PC-9 (cell line): ENCODE measurements around the gene UQCRH. TPM values are rescaled to one million over a fixed set of nuclear protein-coding genes. Genes with fewer than 3 reads are reported as not detected.

ENCODE experiments used
- BruUV-seq: library from RNA; stranded (reverse); fragments of 400-500 nt; replicated peaks from 2 replicates; lab custom pipeline; 2021; lab: Mats Ljungman, UMichigan
- CTCF ChIA-PET: fragments of 300-600 bp; sonication (Branson Sonifier 250); formaldehyde crosslinking; loops from one replicate; lab custom pipeline; 2022; ENCODE audit warnings: antibody characterized with exemption; lab: Charles Lee
- POLR2A ChIA-PET: fragments of 300-600 bp; sonication (Branson Sonifier 250); formaldehyde crosslinking; loops from one replicate; lab custom pipeline; 2022; ENCODE audit warnings: antibody characterized with exemption; ENCODE audit not compliant: unreplicated experiment; lab: Charles Lee
- DNase-seq, 2 experiments: peaks; one replicate each; pipeline versions ENCODE4 v3.0.0 to v3.0.0-alpha.2; 2015 to 2022; ENCODE audit warnings: mixed read lengths in 1 of 2
- H2AFZ ChIP-seq: fragments of 200-600 bp; sonication (generic); 2 replicates; pipeline ENCODE4 v1.8.1; 2017; ENCODE audit warnings: antibody characterized with exemption
- H3F3A ChIP-seq: fragments of 200-600 bp; sonication (generic); 2 replicates; pipeline ENCODE4 v1.8.1; 2017; ENCODE audit warnings: antibody characterized with exemption, mild to moderate bottlenecking, low read depth; ENCODE audit not compliant: insufficient read depth
- H3K27ac ChIP-seq: fragments of 200-600 bp; sonication (generic); 2 replicates; pipeline ENCODE4 v1.6.1; 2016; ENCODE audit warnings: mixed run types
- H3K27me3 ChIP-seq: fragments of 200-600 bp; sonication (generic); 2 replicates; pipeline ENCODE4 v1.6.1; 2016; ENCODE audit warnings: low read depth, mixed run types; ENCODE audit not compliant: insufficient read depth
- H3K36me3 ChIP-seq: fragments of 200-600 bp; sonication (generic); 2 replicates; pipeline ENCODE4 v1.6.1; 2016; ENCODE audit warnings: low read depth, mixed run types
- H3K4me1 ChIP-seq: fragments of 200-600 bp; sonication (generic); replicated peaks from 2 replicates; pipeline ENCODE4 v1.6.1; 2016; ENCODE audit warnings: mixed run types; ENCODE audit not compliant: insufficient read depth
- H3K4me2 ChIP-seq: fragments of 200-600 bp; sonication (generic); 2 replicates; pipeline ENCODE4 v1.6.1; 2017; ENCODE audit warnings: mixed run types
- H3K4me3 ChIP-seq: fragments of 200-600 bp; sonication (generic); 2 replicates; pipeline ENCODE4 v1.6.1; 2016; ENCODE audit warnings: mixed run types
- H3K79me2 ChIP-seq: fragments of 200-600 bp; sonication (generic); 2 replicates; pipeline ENCODE4 v1.6.1; 2017; ENCODE audit warnings: low read depth, mixed run types
- H3K9me2 ChIP-seq: fragments of 200-600 bp; sonication (generic); 2 replicates; pipeline ENCODE4 v1.8.1; 2017; ENCODE audit warnings: mild to moderate bottlenecking; ENCODE audit not compliant: insufficient read depth
- H3K9me3 ChIP-seq: fragments of 200-600 bp; sonication (generic); 2 replicates; pipeline ENCODE4 v1.8.1; 2016; ENCODE audit warnings: low read depth; ENCODE audit not compliant: insufficient read depth
- H4K20me1 ChIP-seq: fragments of 200-600 bp; sonication (generic); 2 replicates; pipeline ENCODE4 v1.8.1; 2017; ENCODE audit not compliant: insufficient read depth
- CTCF ChIP-seq: fragments of 200-600 bp; sonication (generic); conservative IDR thresholded peaks from 2 replicates; pipeline ENCODE4 v1.6.1; 2017; ENCODE audit warnings: mixed run types, antibody characterized with exemption, mild to moderate bottlenecking, moderate library complexity
- EZH2 ChIP-seq: fragments of 200-600 bp; sonication (generic); IDR thresholded peaks from 2 replicates; pipeline ENCODE4 v1.8.0; 2017; ENCODE audit warnings: antibody characterized with exemption, low read depth
- intact Hi-C: fragments of 100-400 bp; cut with micrococcal nuclease; formaldehyde crosslinking; loops from one replicate; pipeline ENCODE4 v1.10.0; 2022; ENCODE audit not compliant: unreplicated experiment
- total RNA-seq: library from RNA; stranded (reverse); gene quantifications from 2 replicates; pipeline ENCODE4 v1.2.3, GENCODE V29; 2021

UQCRH gene
- total RNA-seq, 1 experiment from 2014 or later: 551 TPM

GRCh38 chr1:46262508-46262907, 41.0 kb upstream of the UQCRH start:
- Histone ChIP-seq H3K4me1 (no peaks in the 10 kb centered on the region), H3K4me2 (no peak overlapping the region), H3K79me2 (no peaks in the 10 kb centered on the region), H3K9me2 (no peaks in the 10 kb centered on the region), H3F3A (no peaks in the 10 kb centered on the region), H3K9me3 (no peaks in the 10 kb centered on the region), H3K4me3 (no peak overlapping the region), H3K36me3 (peaks cover 24% of the 10 kb centered on the region), H3K27ac (no peak overlapping the region), H2AFZ (no peak overlapping the region), H4K20me1 (no peaks in the 10 kb centered on the region), H3K27me3 (no peaks in the 10 kb centered on the region)
- no TSS peak for BruUV-seq
- POLR2A ChIA-PET: no interaction called here
- CTCF ChIA-PET: no interaction called here
- TF ChIP-seq EZH2: no peak
- TF ChIP-seq CTCF: no peak
- intact Hi-C loops: no loop called here
- no peak for DNase-seq

- Histone ChIP-seq H3K27ac (no peak overlapping the region), H3K36me3 (peaks cover 24% of the 10 kb centered on the region), H4K20me1 (no peaks in the 10 kb centered on the region), H3K9me2 (no peaks in the 10 kb centered on the region), H2AFZ (no peak overlapping the region), H3K79me2 (no peaks in the 10 kb centered on the region), H3K27me3 (no peaks in the 10 kb centered on the region), H3K4me2 (no peak overlapping the region), H3K4me3 (no peak overlapping the region), H3K9me3 (no peaks in the 10 kb centered on the region), H3F3A (no peaks in the 10 kb centered on the region), H3K4me1 (no peaks in the 10 kb centered on the region)
- ChIA-PET CTCF (no interaction called here), POLR2A (interaction anchor here (0.7 kb wide), 1 partner anchor 10 kb away, joined by 4 read pairs; no protein-coding TSS in a partner anchor)
- no peak for DNase-seq
- no TSS peak for BruUV-seq
- TF ChIP-seq CTCF (no peak), EZH2 (no peak)
- intact Hi-C loops: no loop called here
Measured at GRCh38 chr1:46263146-46263545, 40.4 kb upstream of the UQCRH start.

GRCh38 chr1:46268578-46268977, 34.9 kb upstream of the UQCRH start:
- no TSS peak for BruUV-seq
- no peaks in the 10 kb centered on the region; the same call in 1 of the 2 replicates for H3F3A ChIP-seq
- no peaks in the 10 kb centered on the region for H3K4me1 ChIP-seq
- no peak overlapping the region for H3K27ac ChIP-seq
- no peak overlapping the region for H2AFZ ChIP-seq
- intact Hi-C loops: no loop called here
- no peaks in the 10 kb centered on the region for H3K79me2 ChIP-seq
- no peaks in the 10 kb centered on the region for H3K9me2 ChIP-seq
- H3K27me3 ChIP-seq: no peaks in the 10 kb centered on the region
- POLR2A ChIA-PET: no interaction called here
- H3K4me3 ChIP-seq: no peak overlapping the region
- H3K9me3 ChIP-seq: no peaks in the 10 kb centered on the region
- CTCF ChIA-PET: no interaction called here
- no peak for DNase-seq
- no peak for TF ChIP-seq CTCF
- no peak for TF ChIP-seq EZH2
- H3K4me2 ChIP-seq: no peak overlapping the region
- H3K36me3 ChIP-seq: peaks cover 21% of the 10 kb centered on the region; the same call in 1 of the 2 replicates
- H4K20me1 ChIP-seq: no peaks in the 10 kb centered on the region
